ENCODE measurements around the gene EIPR1.

- TF ChIP-seq CTCF (conservative IDR thresholded peaks at IDR 0.05 in 1 of 2, IDR thresholded peaks at IDR 0.05 in 1 of 2; ENCODE audit: extremely low read depth in 1 of 2, insufficient read depth in 1 of 2, low read depth in 1 of 2, low read length in 2 of 2) (no peak), EZH2 (IDR thresholded peaks at IDR 0.05; ENCODE audit: borderline replicate concordance, low read length) (no peak)
Observed at GRCh38 chr2:3187467-3187866, 190.2 kb downstream of the EIPR1 start.

Measured in mammary epithelial cell (primary cell).